ENCODE results near the gene SERPING1. TPM values are rescaled to one million over a fixed set of nuclear protein-coding genes. Genes with fewer than 3 reads are reported as not detected.

SERPING1 gene
- total and polyA plus RNA-seq, 9 donors = 31.4 to 97.7 (median 88.7) TPM

GRCh38 chr11:57566005-57566904 lies 31.2 kb upstream of the SERPING1 start:
- Histone ChIP-seq H3K27me3 (ENCODE audit: control insufficient read depth, insufficient read depth, low read length) (no peaks in the 10 kb centered on the region), H3K9me3 (replicated peaks; ENCODE audit: control insufficient read depth, low read depth, low read length) (no peaks in the 10 kb centered on the region), H3K36me3 (ENCODE audit: control insufficient read depth, insufficient read depth, low read length) (no peaks in the 10 kb centered on the region), H3K27ac (ENCODE audit: low read length) (peak overlapping the region; percentile 90), H3K4me3 (ENCODE audit: low read length) (peak overlapping the region; percentile 91), H3K4me1 (ENCODE audit: control insufficient read depth, insufficient read depth, low read length) (peaks cover 22% of the 10 kb centered on the region)
- WGBS (ENCODE audit: insufficient coverage) = 18% methylated on average over 2 of the region's 4 CpGs
- DNase-seq = peak; percentile 84

GRCh38 chr11:57566905-57567514 lies 30.5 kb upstream of the SERPING1 start:
- H3K9me3 ChIP-seq (replicated peaks; ENCODE audit: control insufficient read depth, low read depth, low read length) = no peaks in the 10 kb centered on the region
- H3K27me3 ChIP-seq (ENCODE audit: control insufficient read depth, insufficient read depth, low read length) = no peaks in the 10 kb centered on the region
- peak overlapping the region; percentile 90 for H3K27ac ChIP-seq (ENCODE audit: low read length)
- no peaks in the 10 kb centered on the region for H3K36me3 ChIP-seq (ENCODE audit: control insufficient read depth, insufficient read depth, low read length)
- H3K4me3 ChIP-seq (ENCODE audit: low read length) = peak overlapping the region; percentile 91
- WGBS (ENCODE audit: insufficient coverage) = 5% methylated on average over 7 of the region's 15 CpGs
- peaks cover 22% of the 10 kb centered on the region for H3K4me1 ChIP-seq (ENCODE audit: control insufficient read depth, insufficient read depth, low read length)
- DNase-seq = peak; percentile 39

GRCh38 chr11:57567515-57568329 lies 29.8 kb upstream of the SERPING1 start, which contains the start of gene UBE2L6:
Gene UBE2L6, minus strand, starts transcription at chr11:57567672. Its CDS starts 61 bp downstream, at chr11:57567611.
- H3K4me1 ChIP-seq (ENCODE audit: control insufficient read depth, insufficient read depth, low read length) = peaks cover 22% of the 10 kb centered on the region

GRCh38 chr11:57568330-57568766 lies 29.1 kb upstream of the SERPING1 start:
- 50% methylated on average over 1 of the region's 6 CpGs for WGBS (ENCODE audit: insufficient coverage)
- peaks cover 22% of the 10 kb centered on the region for H3K4me1 ChIP-seq (ENCODE audit: control insufficient read depth, insufficient read depth, low read length)
- peak; percentile 86 for DNase-seq
- no peak overlapping the region for H3K27ac ChIP-seq (ENCODE audit: low read length)
- peak overlapping the region; percentile 91 for H3K4me3 ChIP-seq (ENCODE audit: low read length)
- H3K36me3 ChIP-seq (ENCODE audit: control insufficient read depth, insufficient read depth, low read length) = no peaks in the 10 kb centered on the region
- H3K27me3 ChIP-seq (ENCODE audit: control insufficient read depth, insufficient read depth, low read length) = no peaks in the 10 kb centered on the region
- H3K9me3 ChIP-seq (replicated peaks; ENCODE audit: control insufficient read depth, low read depth, low read length) = no peaks in the 10 kb centered on the region

More at GRCh38 chr11:57567515-57568329, 29.8 kb upstream of the SERPING1 start, which contains the start of gene UBE2L6:
- no peaks in the 10 kb centered on the region for H3K36me3 ChIP-seq (ENCODE audit: control insufficient read depth, insufficient read depth, low read length)
- H3K4me3 ChIP-seq (ENCODE audit: low read length) = peak within 1 kb of the TSS; percentile 91
- no peaks in the 10 kb centered on the region for H3K27me3 ChIP-seq (ENCODE audit: control insufficient read depth, insufficient read depth, low read length)
- WGBS (ENCODE audit: insufficient coverage) = under 1% methylated on average over 65 of the region's 92 CpGs
- H3K9me3 ChIP-seq (replicated peaks; ENCODE audit: control insufficient read depth, low read depth, low read length) = no peaks in the 10 kb centered on the region
- peak; percentile 68 for DNase-seq
- H3K27ac ChIP-seq (ENCODE audit: low read length) = peak within 1 kb of the TSS; percentile 90

GRCh38 chr11:57571606-57572005 lies 25.9 kb upstream of the SERPING1 start:
- H3K27me3 ChIP-seq (ENCODE audit: control insufficient read depth, insufficient read depth, low read length) = peaks cover 2% of the 10 kb centered on the region
- 40% methylated on average over 1 of the region's 2 CpGs for WGBS (ENCODE audit: insufficient coverage)
- H3K36me3 ChIP-seq (ENCODE audit: control insufficient read depth, insufficient read depth, low read length) = no peaks in the 10 kb centered on the region
- H3K4me1 ChIP-seq (ENCODE audit: control insufficient read depth, insufficient read depth, low read length) = peaks cover 12% of the 10 kb centered on the region
- DNase-seq = peak; percentile 23
- H3K9me3 ChIP-seq (replicated peaks; ENCODE audit: control insufficient read depth, low read depth, low read length) = no peaks in the 10 kb centered on the region
- no peak overlapping the region for H3K27ac ChIP-seq (ENCODE audit: low read length)
- H3K4me3 ChIP-seq (ENCODE audit: low read length) = no peak overlapping the region

GRCh38 chr11:57574061-57574460 lies 23.4 kb upstream of the SERPING1 start:
- DNase-seq = no peak
- Histone ChIP-seq H3K36me3 (ENCODE audit: control insufficient read depth, insufficient read depth, low read length) (no peaks in the 10 kb centered on the region), H3K27me3 (ENCODE audit: control insufficient read depth, insufficient read depth, low read length) (peaks cover 4% of the 10 kb centered on the region), H3K9me3 (replicated peaks; ENCODE audit: control insufficient read depth, low read depth, low read length) (no peaks in the 10 kb centered on the region), H3K4me1 (ENCODE audit: control insufficient read depth, insufficient read depth, low read length) (no peaks in the 10 kb centered on the region), H3K27ac (ENCODE audit: low read length) (no peak overlapping the region), H3K4me3 (ENCODE audit: low read length) (no peak overlapping the region)
- 28% methylated on average over 3 of the region's 4 CpGs for WGBS (ENCODE audit: insufficient coverage)

- no peak overlapping the region for H3K4me3 ChIP-seq (ENCODE audit: low read length)
- no peak overlapping the region for H3K27ac ChIP-seq (ENCODE audit: low read length)
- DNase-seq = no peak
- no peaks in the 10 kb centered on the region for H3K9me3 ChIP-seq (replicated peaks; ENCODE audit: control insufficient read depth, low read depth, low read length)
- H3K36me3 ChIP-seq (ENCODE audit: control insufficient read depth, insufficient read depth, low read length) = no peaks in the 10 kb centered on the region
- peaks cover 3% of the 10 kb centered on the region for H3K4me1 ChIP-seq (ENCODE audit: control insufficient read depth, insufficient read depth, low read length)
- 70% methylated on average over 8 of the region's 9 CpGs for WGBS (ENCODE audit: insufficient coverage)
- H3K27me3 ChIP-seq (ENCODE audit: control insufficient read depth, insufficient read depth, low read length) = no peaks in the 10 kb centered on the region
Observed at GRCh38 chr11:57584341-57584740, 13.1 kb upstream of the SERPING1 start.

- H3K27ac ChIP-seq (ENCODE audit: low read length) = no peak overlapping the region
- DNase-seq = no peak
- no peaks in the 10 kb centered on the region for H3K27me3 ChIP-seq (ENCODE audit: control insufficient read depth, insufficient read depth, low read length)
- no peaks in the 10 kb centered on the region for H3K9me3 ChIP-seq (replicated peaks; ENCODE audit: control insufficient read depth, low read depth, low read length)
- no peaks in the 10 kb centered on the region for H3K36me3 ChIP-seq (ENCODE audit: control insufficient read depth, insufficient read depth, low read length)
- H3K4me3 ChIP-seq (ENCODE audit: low read length) = no peak overlapping the region
- peaks cover 3% of the 10 kb centered on the region for H3K4me1 ChIP-seq (ENCODE audit: control insufficient read depth, insufficient read depth, low read length)
Observed at GRCh38 chr11:57585301-57585700, 12.2 kb upstream of the SERPING1 start.

- H3K36me3 ChIP-seq (ENCODE audit: control insufficient read depth, insufficient read depth, low read length) = no peaks in the 10 kb centered on the region
- DNase-seq = no peak
- no CpG with 5 or more reads among the region's 2 CpGs for WGBS (ENCODE audit: insufficient coverage)
- no peak overlapping the region for H3K27ac ChIP-seq (ENCODE audit: low read length)
- H3K4me1 ChIP-seq (ENCODE audit: control insufficient read depth, insufficient read depth, low read length) = peaks cover 3% of the 10 kb centered on the region
- H3K27me3 ChIP-seq (ENCODE audit: control insufficient read depth, insufficient read depth, low read length) = no peaks in the 10 kb centered on the region
- no peaks in the 10 kb centered on the region for H3K9me3 ChIP-seq (replicated peaks; ENCODE audit: control insufficient read depth, low read depth, low read length)
- no peak overlapping the region for H3K4me3 ChIP-seq (ENCODE audit: low read length)
Observed at GRCh38 chr11:57586711-57587245, 10.7 kb upstream of the SERPING1 start.

Data from muscle of leg (tissue), 11 donors.